ENCODE data around the gene TAP1. TPM values are rescaled to one million over a fixed set of nuclear protein-coding genes. Genes with fewer than 3 reads are reported as not detected.

TAP1 gene
- total RNA-seq, 1 experiment from 2014 or later = 75.1 TPM

- no peak for DNase-seq
- H3K36me3 Mint-ChIP-seq (ENCODE audit: insufficient read depth, unreplicated experiment) = peaks cover 28% of the 10 kb centered on the region
- no peak overlapping the region for H3K4me3 Mint-ChIP-seq (ENCODE audit: low read depth, unreplicated experiment)
- CTCF ChIA-PET = no interaction called here
- BruUV-seq (replicated peaks) = no TSS peak
- no peak for TF ChIP-seq CTCF (IDR thresholded peaks at IDR 0.05; ENCODE audit: unreplicated experiment)
- intact Hi-C loops (cut with micrococcal nuclease; ENCODE audit: unreplicated experiment) = no loop called here
- peaks cover 29% of the 10 kb centered on the region for H3K4me1 Mint-ChIP-seq (ENCODE audit: low read depth, unreplicated experiment)
- H3K27me3 Mint-ChIP-seq (ENCODE audit: unreplicated experiment) = no peaks in the 10 kb centered on the region
- no peaks in the 10 kb centered on the region for H3K9me3 Mint-ChIP-seq (ENCODE audit: low read depth, unreplicated experiment)
- H3K27ac Mint-ChIP-seq (ENCODE audit: unreplicated experiment) = no peak overlapping the region
Observed at GRCh38 chr6:32890831-32891230, 37.3 kb upstream of the TAP1 start.

- H3K4me3 Mint-ChIP-seq (ENCODE audit: low read depth, unreplicated experiment) = no peak overlapping the region
- intact Hi-C loops (cut with micrococcal nuclease; ENCODE audit: unreplicated experiment) = no loop called here
- H3K27me3 Mint-ChIP-seq (ENCODE audit: unreplicated experiment) = no peaks in the 10 kb centered on the region
- H3K9me3 Mint-ChIP-seq (ENCODE audit: low read depth, unreplicated experiment) = no peaks in the 10 kb centered on the region
- no TSS peak for BruUV-seq (replicated peaks)
- CTCF ChIA-PET = no interaction called here
- peaks cover 15% of the 10 kb centered on the region for H3K36me3 Mint-ChIP-seq (ENCODE audit: insufficient read depth, unreplicated experiment)
- DNase-seq = no peak
- peaks cover 30% of the 10 kb centered on the region for H3K4me1 Mint-ChIP-seq (ENCODE audit: low read depth, unreplicated experiment)
- no peak overlapping the region for H3K27ac Mint-ChIP-seq (ENCODE audit: unreplicated experiment)
- TF ChIP-seq CTCF (IDR thresholded peaks at IDR 0.05; ENCODE audit: unreplicated experiment) = no peak
Observed at GRCh38 chr6:32889533-32889932, 36.0 kb upstream of the TAP1 start.

GRCh38 chr6:32888576-32888975 lies 35.1 kb upstream of the TAP1 start:
- Mint-ChIP-seq H3K27ac (ENCODE audit: unreplicated experiment) (no peak overlapping the region), H3K9me3 (ENCODE audit: low read depth, unreplicated experiment) (no peaks in the 10 kb centered on the region), H3K27me3 (ENCODE audit: unreplicated experiment) (no peaks in the 10 kb centered on the region), H3K36me3 (ENCODE audit: insufficient read depth, unreplicated experiment) (peaks cover 6% of the 10 kb centered on the region), H3K4me1 (ENCODE audit: low read depth, unreplicated experiment) (peaks cover 30% of the 10 kb centered on the region), H3K4me3 (ENCODE audit: low read depth, unreplicated experiment) (no peak overlapping the region)
- DNase-seq = no peak
- no TSS peak for BruUV-seq (replicated peaks)
- intact Hi-C loops (cut with micrococcal nuclease; ENCODE audit: unreplicated experiment) = no loop called here
- no peak for TF ChIP-seq CTCF (IDR thresholded peaks at IDR 0.05; ENCODE audit: unreplicated experiment)
- CTCF ChIA-PET = interaction anchor here (1.0 to 1.3 kb wide), 2 partner anchors 64 to 96 kb away, joined by 4 to 7 read pairs; partner anchors contain the start of gene HLA-DMA

GRCh38 chr6:32887616-32888015 lies 34.1 kb upstream of the TAP1 start:
- no peaks in the 10 kb centered on the region for H3K27me3 Mint-ChIP-seq (ENCODE audit: unreplicated experiment)
- intact Hi-C loops (cut with micrococcal nuclease; ENCODE audit: unreplicated experiment) = no loop called here
- CTCF ChIA-PET = interaction anchor here (1.0 to 1.3 kb wide), 2 partner anchors 65 to 97 kb away, joined by 4 to 7 read pairs; partner anchors contain the start of gene HLA-DMA
- no peak for DNase-seq
- H3K27ac Mint-ChIP-seq (ENCODE audit: unreplicated experiment) = no peak overlapping the region
- H3K4me3 Mint-ChIP-seq (ENCODE audit: low read depth, unreplicated experiment) = no peak overlapping the region
- H3K4me1 Mint-ChIP-seq (ENCODE audit: low read depth, unreplicated experiment) = peaks cover 23% of the 10 kb centered on the region
- no peaks in the 10 kb centered on the region for H3K36me3 Mint-ChIP-seq (ENCODE audit: insufficient read depth, unreplicated experiment)
- H3K9me3 Mint-ChIP-seq (ENCODE audit: low read depth, unreplicated experiment) = no peaks in the 10 kb centered on the region
- no TSS peak for BruUV-seq (replicated peaks)
- TF ChIP-seq CTCF (IDR thresholded peaks at IDR 0.05; ENCODE audit: unreplicated experiment) = no peak
